Measurements from ENCODE around the gene NDST1. TPM values are rescaled to one million over a fixed set of nuclear protein-coding genes. Genes with fewer than 3 reads are reported as not detected.
A peak's percentile ranks its signal among the peaks of the same experiment; 100 is the strongest.

NDST1 gene
- total RNA-seq, 1 donor from 2014 or later, result 132 TPM

GRCh38 chr5:150505816-150506215, 2.1 kb upstream of the NDST1 start:
- Mint-ChIP-seq H3K36me3 (no peaks in the 10 kb centered on the region), H3K27ac (no peak overlapping the region), H3K4me3 (no peak overlapping the region), H3K9me3 (no peaks in the 10 kb centered on the region), H3K4me1 (peaks cover 48% of the 10 kb centered on the region), H3K27me3 (ENCODE audit: low read depth) (no peaks in the 10 kb centered on the region)
- TF ChIP-seq CTCF (IDR thresholded peaks at IDR 0.05; ENCODE audit: unreplicated experiment), result no peak
- DNase-seq (ENCODE audit: low spot score in 2 of 2, unreplicated experiment in 2 of 2), result no peak

GRCh38 chr5:150506571-150507473, 1.1 kb upstream of the NDST1 start:
- Mint-ChIP-seq H3K36me3 (no peaks in the 10 kb centered on the region), H3K27ac (peak overlapping the region; percentile 50), H3K27me3 (ENCODE audit: low read depth) (no peaks in the 10 kb centered on the region), H3K4me3 (no peak overlapping the region), H3K9me3 (no peaks in the 10 kb centered on the region), H3K4me1 (peaks cover 48% of the 10 kb centered on the region)
- no peak for DNase-seq (ENCODE audit: low spot score in 2 of 2, unreplicated experiment in 2 of 2)
- TF ChIP-seq CTCF (IDR thresholded peaks at IDR 0.05; ENCODE audit: unreplicated experiment), result no peak

DNA sequence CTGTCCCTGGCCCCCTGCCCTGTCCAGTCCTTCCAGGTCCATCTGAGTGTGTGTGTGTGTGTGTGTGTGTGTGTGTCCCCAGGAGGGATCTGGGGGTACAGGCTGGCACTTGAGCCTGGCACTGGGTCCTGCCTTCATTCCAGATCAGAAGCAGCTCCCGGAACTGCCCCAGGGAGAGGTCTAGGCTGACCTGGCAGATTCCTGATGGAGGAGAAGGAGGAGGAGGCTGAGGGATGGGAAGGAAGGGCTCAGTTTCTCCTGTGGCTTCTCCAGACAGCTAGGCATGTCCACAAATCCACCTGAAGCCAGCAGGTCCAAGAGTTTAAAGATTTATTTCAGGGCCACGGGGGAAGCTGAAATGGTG, 328 bp downstream of the NDST1 start:
- Mint-ChIP-seq H3K9me3 (no peaks in the 10 kb centered on the region), H3K4me3 (no peak overlapping the region), H3K27me3 (ENCODE audit: low read depth) (no peaks in the 10 kb centered on the region), H3K36me3 (no peaks in the 10 kb centered on the region), H3K27ac (peak overlapping the region; percentile 30), H3K4me1 (peaks cover 52% of the 10 kb centered on the region)
- DNase-seq (ENCODE audit: low spot score in 2 of 2, unreplicated experiment in 2 of 2), result no peak
- TF ChIP-seq CTCF (IDR thresholded peaks at IDR 0.05; ENCODE audit: unreplicated experiment), result no peak

DNA sequence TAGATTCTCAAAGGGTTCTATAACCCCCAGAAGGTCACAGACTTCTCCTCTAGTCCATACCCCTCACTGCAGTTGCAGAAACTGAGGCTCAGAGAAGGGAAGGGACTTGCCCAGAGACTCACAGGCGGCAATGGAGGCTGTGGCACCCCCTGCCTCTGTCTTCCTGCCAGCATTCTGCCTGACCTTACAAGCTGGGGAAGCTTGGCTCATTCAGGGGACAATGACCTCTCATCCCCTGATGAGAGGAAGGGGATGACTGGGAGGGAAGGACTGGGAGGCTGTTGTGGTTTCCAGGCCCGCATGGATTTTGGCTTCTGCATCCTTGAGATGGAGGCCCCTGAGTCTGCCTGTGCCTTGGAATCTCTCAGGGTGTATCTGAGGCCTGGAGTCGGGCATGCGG, 897 bp downstream of the NDST1 start:
- Mint-ChIP-seq H3K9me3 (no peaks in the 10 kb centered on the region), H3K27ac (no peak overlapping the region), H3K4me1 (peaks cover 46% of the 10 kb centered on the region), H3K4me3 (no peak overlapping the region), H3K36me3 (no peaks in the 10 kb centered on the region), H3K27me3 (ENCODE audit: low read depth) (no peaks in the 10 kb centered on the region)
- DNase-seq (ENCODE audit: low spot score in 2 of 2, unreplicated experiment in 2 of 2), result no peak
- TF ChIP-seq CTCF (IDR thresholded peaks at IDR 0.05; ENCODE audit: unreplicated experiment), result no peak

DNA sequence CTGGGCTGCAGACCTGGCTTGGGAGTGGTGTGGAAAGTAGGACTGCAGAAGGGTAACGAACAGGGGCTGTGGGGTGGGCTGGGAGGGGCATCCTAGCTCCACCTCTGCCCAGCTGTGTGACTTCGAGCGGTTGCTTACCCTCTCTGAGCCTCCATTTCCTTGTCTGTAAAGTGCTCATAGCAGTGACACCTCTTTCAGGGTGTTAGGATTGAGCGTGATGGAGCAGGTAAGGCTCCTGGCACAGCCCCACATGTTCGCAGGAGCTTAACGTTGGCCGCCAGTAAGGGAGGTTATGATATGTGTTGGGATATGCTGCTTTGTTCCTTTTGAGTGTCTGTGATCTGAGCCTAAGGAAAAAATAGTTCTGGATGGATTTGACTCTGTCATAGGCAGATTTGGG, 2.1 kb downstream of the NDST1 start:
- H3K27me3 Mint-ChIP-seq (ENCODE audit: low read depth), result no peaks in the 10 kb centered on the region
- no peaks in the 10 kb centered on the region for H3K9me3 Mint-ChIP-seq
- H3K27ac Mint-ChIP-seq, result peak overlapping the region; percentile 90
- H3K36me3 Mint-ChIP-seq, result no peaks in the 10 kb centered on the region
- peaks cover 47% of the 10 kb centered on the region for H3K4me1 Mint-ChIP-seq
- no peak for DNase-seq (ENCODE audit: low spot score in 2 of 2, unreplicated experiment in 2 of 2)
- TF ChIP-seq CTCF (IDR thresholded peaks at IDR 0.05; ENCODE audit: unreplicated experiment), result no peak
- H3K4me3 Mint-ChIP-seq, result no peak overlapping the region
